NOMO-1 (cell line): ENCODE results near the gene RNF20.
"Not testable (repeated sequence)": the region's sequence is repeated elsewhere in the genome, so short reads cannot be mapped to it uniquely, and the experiment has no call there.

Source experiments
- DNase-seq, 2 experiments: peaks; one replicate each; lab custom pipeline; 2025; ENCODE audit not compliant: unreplicated experiment in 2 of 2; lab: John Stamatoyannopoulos, UW

Gene RNF20

GRCh38 chr9:101533334-101534204, at the start of gene RNF20:
TSS of gene RNF20 (plus strand) at chr9:101533853. CDS start at chr9:101535424, 1,571 bp downstream.
- peak; percentile 96 to 97 for DNase-seq

DNA sequence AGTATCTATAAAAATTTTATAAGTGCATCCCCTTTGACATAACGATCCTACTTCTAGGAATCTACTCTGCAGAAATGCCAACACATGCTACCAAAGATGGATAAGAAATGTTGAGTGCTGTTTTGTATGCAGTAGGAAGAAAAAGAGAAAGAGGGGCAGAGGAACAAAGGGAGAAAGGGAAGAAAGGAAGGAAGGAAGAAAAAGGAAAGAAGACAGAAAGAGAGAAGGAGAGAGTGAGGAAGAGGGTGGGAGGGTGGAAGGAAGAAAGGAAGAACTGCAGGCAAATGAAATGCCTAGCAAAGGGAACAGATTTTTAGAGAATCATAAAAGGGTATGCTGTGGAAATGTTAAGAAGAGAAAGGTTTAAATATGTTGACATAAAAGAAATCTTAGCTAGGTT, 49.6 kb upstream of the RNF20 start:
- no peak for DNase-seq

- DNase-seq, result no peak
These were observed 47.5 kb upstream of the RNF20 start for GRCh38 chr9:101485924-101486692.

DNA sequence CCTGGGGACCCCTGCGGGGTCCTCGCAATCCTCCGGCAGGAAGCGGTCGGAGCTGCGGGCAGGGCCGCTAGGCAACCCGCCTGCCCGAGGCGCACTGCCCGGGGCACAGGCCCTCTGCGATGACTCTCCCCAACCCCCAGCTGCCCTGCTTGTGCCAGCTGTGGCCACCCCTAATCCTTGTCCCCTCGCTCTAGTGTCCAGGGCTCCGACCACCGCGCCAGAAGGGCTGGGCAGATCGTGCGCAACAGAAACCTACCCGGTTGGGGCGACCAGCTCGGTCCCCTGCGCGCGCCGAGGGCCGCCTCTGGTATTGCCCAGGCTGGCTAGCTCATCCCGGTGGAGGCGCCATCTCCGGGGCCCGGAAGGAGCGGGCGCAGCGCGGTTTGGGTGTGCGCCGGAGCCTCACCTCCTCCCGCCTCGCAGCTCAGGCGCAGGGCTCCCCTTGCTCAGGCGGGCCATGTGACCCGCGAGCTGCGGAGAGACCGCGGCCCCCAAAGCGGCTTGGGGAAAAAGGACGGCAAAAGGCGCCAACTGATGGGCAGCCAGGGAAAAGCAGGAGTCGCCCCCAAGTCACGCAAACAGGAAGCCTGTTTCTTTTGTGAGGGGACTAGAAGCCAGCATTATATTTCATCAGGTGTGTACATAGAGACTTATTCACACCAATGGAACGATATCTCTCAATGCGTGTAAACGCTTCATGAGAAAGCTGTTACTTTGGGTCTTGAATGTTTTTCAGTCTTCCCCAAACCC, 46.8 kb upstream of the RNF20 start:
- no peak for DNase-seq

DNA sequence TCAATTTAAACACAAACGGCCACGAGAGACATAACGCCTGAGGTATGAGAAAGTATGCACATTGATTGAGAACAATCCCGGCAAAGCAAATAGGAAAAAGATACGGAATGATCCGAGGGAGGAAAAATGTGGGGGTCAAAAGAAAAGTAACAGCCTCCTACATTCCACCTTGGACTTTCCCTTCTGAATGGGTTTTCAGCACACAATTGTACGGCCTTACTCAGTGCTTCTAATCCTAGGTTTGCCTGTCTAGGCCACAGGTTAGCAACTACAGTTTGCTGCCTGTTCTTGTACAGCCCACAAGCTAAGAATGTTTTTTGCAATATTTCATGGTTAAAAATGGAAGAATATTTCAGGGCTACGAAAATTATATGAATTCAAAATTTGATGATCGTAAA, 46.2 kb upstream of the RNF20 start:
- DNase-seq, result no peak

- no peak for DNase-seq
These were observed 37.8 kb upstream of the RNF20 start for GRCh38 chr9:101495810-101496209.

- no peak for DNase-seq
These were observed 35.3 kb upstream of the RNF20 start for GRCh38 chr9:101498323-101498722.

DNA sequence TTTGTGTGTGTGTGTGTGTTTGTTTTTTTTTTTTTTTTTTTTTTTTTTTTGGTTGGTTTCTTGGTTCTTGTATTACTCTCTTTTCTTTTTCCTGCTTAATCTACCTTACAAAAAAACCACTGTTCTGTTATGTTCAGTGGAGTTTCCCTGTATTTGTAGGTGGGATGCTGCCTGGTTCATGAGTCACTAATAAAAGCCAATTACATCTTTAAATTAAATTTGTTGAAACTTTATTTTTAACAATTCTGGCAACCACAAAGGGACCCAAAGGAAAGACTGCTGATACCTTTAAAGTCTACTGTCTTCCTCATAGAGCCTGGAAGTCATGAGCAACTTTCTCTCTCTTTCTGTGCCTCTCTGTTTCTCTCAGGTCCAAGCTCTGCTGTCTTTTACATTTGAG, 29.5 kb upstream of the RNF20 start:
- no peak for DNase-seq

GRCh38 chr9:101508211-101508610, 25.4 kb upstream of the RNF20 start:
- no peak for DNase-seq

GRCh38 chr9:101509572-101509971, 24.1 kb upstream of the RNF20 start:
- DNase-seq, result no peak

- DNase-seq, result no peak
These were observed 23.2 kb upstream of the RNF20 start for GRCh38 chr9:101510459-101510858.

DNA sequence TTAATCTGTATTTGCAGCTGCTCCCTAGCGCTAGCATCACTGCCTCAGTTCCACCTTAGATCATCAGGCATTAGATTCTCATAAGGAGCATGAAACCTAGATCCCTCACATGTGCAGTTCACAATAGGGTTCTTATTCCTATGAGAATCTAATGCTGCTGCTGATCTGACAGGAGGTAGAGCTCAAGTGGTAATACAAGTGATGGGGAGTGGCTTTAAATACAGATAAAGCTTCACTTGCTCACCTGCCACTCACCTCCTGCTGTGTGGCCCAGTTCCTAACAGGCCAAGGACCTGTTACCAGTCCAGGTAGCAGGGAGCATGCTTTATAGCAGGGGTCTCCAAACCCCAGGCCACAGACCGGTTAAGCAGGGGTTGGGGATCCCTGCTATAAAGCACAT, 22.6 kb upstream of the RNF20 start:
- DNase-seq, result no peak

DNA sequence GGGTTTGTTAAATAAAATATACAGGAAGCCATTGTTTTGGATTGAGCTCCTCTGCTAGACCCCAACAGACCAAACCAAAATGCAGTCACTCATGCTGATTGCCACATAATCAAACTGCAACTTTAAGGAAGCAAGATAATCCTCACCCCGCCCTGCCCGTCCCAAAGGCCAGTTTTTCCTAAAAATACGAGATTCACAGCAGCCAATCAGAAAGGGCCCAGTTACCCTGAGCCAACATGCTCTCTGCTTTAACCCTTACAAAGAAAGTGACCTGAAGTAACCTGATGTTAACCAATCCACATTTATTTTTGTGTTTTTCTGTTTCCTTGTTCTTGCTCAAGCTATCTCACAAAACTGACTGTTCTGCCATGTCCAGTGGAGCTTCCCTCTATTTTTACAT, 21.5 kb upstream of the RNF20 start:
- DNase-seq, result peak; percentile 27 to 63

- no peak for DNase-seq
These were observed 20.3 kb upstream of the RNF20 start for GRCh38 chr9:101513351-101513750.

DNA sequence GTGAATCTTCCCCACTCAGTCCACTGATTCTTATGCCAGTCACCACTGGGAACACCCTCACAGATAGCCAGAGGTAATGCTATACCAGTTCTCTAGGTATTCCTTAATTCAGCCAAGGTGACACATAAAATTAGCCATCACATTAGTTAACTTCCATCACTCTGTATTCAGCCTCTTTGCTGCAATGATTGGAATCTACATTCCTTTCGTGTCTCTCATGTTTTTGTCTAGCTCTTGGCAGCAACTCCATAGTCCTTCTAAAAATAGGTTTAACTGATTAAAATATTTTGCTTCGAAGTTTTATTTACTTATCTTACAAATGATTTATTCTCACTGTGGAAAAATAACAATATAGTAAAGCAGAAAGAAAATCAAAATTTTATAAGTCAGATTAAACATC, 19.6 kb upstream of the RNF20 start:
- no peak for DNase-seq

GRCh38 chr9:101516655-101517054, 17.0 kb upstream of the RNF20 start:
- DNase-seq, result no peak

DNA sequence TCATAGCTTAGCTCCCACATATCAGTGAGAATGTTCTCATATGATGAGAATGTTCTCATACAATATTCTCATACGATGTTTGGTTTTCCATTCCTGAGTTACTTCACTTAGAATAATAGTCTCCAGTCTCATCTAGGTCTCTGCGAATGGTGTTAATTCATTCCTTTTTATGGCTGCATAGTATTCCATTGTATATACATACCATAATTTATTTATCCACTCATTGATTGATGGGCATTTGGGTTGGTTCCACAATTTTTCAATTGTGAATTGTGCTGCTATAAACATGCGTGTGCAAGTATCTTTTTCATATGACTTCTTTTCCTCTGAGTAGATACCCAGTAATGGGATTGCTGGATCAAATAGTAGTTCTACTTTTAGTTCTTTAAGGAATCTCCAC, 15.2 kb upstream of the RNF20 start:
- DNase-seq, result not testable (repeated sequence)

- DNase-seq, result no peak
These were observed 9.3 kb upstream of the RNF20 start for GRCh38 chr9:101524371-101524770.

- no peak for DNase-seq
These were observed 6.6 kb upstream of the RNF20 start for GRCh38 chr9:101527066-101527465.

DNA sequence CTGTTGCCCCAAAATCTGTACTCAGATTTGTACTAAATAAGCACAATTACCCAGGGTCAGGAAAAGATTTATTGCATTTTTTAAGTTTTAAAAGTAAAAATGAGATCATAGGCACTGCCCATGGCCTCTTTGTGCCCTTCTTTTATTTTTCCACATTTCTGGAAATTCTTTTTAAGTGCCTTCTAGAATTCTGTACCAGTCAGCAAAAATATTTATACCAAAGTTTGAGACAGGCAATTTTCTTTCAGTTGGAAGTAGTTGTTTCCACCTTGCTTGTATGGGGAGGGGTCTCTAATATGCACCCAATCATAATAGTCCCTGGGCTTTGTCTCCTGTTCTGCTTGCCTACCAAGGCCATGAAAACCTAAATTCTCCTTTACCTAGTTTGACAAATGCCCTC, 5.6 kb upstream of the RNF20 start:
- DNase-seq, result no peak

- DNase-seq, result peak; percentile 68 to 82
These were observed 3.5 kb upstream of the RNF20 start for GRCh38 chr9:101530076-101530711.
